PFSK-1 (cell line): Measurements from ENCODE around the gene MTF2.

Source experiments
- FOXP2 ChIP-seq: optimal IDR thresholded peaks from 2 replicates; pipeline ENCODE3; 2011; ENCODE audit warnings: borderline replicate concordance, control low read depth, inconsistent platforms; ENCODE audit not compliant: insufficient read depth; ENCODE audit errors: extremely low read length, extremely low read depth
- POLR2AphosphoS5 ChIP-seq: IDR thresholded peaks from 2 replicates; pipeline ENCODE4 v1.6.1; 2012; ENCODE audit warnings: low read depth, mild to moderate bottlenecking, control low read depth, low read length, moderate library complexity
- REST ChIP-seq, 2 experiments: IDR thresholded peaks; 2 replicates each; pipeline versions ENCODE4 v1.6.1 to v1.8.0; 2011 to 2012; ENCODE audit warnings: low read depth in 2 of 2, low read length in 2 of 2, control low read depth in 1 of 2, inconsistent platforms in 1 of 2, mild to moderate bottlenecking in 1 of 2, moderate library complexity in 1 of 2; ENCODE audit not compliant: insufficient read depth in 1 of 2
- SIN3A ChIP-seq: IDR thresholded peaks from 2 replicates; pipeline ENCODE4 v1.6.1; 2012; ENCODE audit warnings: mild to moderate bottlenecking, low read length, moderate library complexity, borderline replicate concordance; ENCODE audit not compliant: insufficient read depth
- TAF1 ChIP-seq: IDR thresholded peaks from 2 replicates; pipeline ENCODE4 v1.6.1; 2012; ENCODE audit warnings: low read length, control low read depth, borderline replicate concordance; ENCODE audit not compliant: insufficient read depth

The MTF2 gene

DNA sequence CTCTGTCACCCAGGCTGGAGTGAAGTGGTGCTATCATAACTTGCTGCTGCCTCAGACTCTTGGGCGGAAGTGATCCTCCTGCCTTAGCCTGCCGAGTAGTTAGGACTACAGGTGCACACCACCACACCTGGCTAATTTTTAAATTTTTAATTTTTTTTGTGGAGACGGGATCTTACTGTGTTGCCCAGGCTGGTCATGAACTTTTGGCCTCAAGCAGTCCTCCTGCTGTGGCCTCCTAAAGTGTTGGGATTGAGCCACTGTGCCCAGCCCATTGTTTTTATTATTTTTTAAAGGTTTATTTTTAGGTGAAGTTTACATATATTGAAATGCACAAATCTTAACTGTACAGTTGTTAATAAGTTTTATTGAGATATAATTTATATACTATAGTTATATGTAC is 3.2 kb downstream of the MTF2 start:
- TF ChIP-seq REST (IDR thresholded peaks at IDR 0.05; ENCODE audit: insufficient read depth in 1 of 2, low read depth in 2 of 2, low read length in 2 of 2) = no peak
- no peak for TF ChIP-seq SIN3A
- no peak for TF ChIP-seq TAF1
- TF ChIP-seq FOXP2 = no peak
- no peak for TF ChIP-seq POLR2AphosphoS5

DNA sequence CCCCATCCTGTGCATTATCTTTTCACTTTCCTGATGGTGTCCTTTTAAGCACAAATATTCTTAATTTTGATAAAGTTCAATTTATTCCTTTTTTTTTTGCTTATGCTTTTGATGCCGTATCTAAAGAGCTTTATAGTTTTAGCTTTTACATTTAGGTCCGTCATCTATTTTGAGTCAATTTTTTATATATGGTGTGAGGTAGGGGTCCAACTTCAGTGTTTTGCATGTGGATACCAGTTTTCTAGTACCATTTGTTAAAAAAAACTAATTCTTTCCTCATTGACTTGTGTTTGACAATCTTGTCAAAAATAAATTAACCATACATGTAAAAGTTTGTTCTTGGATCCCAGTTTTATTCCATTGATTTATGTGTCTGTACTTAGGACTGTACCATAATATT is 4.9 kb downstream of the MTF2 start:
- TF ChIP-seq FOXP2 = no peak
- no peak for TF ChIP-seq POLR2AphosphoS5
- TF ChIP-seq REST (IDR thresholded peaks at IDR 0.05; ENCODE audit: insufficient read depth in 1 of 2, low read depth in 2 of 2, low read length in 2 of 2) = no peak
- no peak for TF ChIP-seq SIN3A
- TF ChIP-seq TAF1 = no peak

GRCh38 chr1:93087532-93087931 is 8.4 kb downstream of the MTF2 start:
- TF ChIP-seq POLR2AphosphoS5 (no peak), FOXP2 (no peak), SIN3A (no peak), TAF1 (no peak), REST (IDR thresholded peaks at IDR 0.05; ENCODE audit: insufficient read depth in 1 of 2, low read depth in 2 of 2, low read length in 2 of 2) (no peak)

DNA sequence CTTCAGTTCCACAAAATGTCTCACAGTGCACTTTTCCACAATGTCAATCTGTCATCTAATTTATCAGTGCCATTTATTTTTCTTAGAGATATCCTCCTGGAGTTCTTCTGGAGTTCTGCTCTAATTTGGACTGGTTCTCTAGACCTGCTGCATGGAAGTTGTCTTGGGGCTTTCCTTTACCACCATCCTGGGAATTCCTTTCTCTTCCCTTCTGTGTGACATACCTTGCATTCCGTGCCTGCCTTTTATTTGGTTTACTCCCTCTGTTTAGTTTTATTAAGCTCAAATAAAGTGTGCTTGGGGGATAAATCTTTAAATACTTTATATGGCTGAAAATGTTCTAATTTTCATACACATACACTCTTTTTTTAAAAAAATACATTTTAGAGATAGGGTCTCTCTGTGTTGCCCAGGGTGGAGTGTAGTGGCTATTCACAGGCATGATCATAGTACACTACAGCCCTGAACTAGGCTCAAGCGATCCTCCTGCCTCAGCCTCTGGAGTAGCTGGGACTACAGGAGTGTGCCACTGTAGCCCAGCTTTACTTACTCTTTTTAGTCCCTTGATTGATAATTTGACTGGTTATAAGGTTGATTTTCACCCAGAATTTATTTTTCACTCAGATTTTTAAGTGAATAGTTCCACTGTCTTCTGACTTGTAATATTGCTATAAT is 14.4 kb downstream of the MTF2 start:
- TF ChIP-seq REST (IDR thresholded peaks at IDR 0.05; ENCODE audit: insufficient read depth in 1 of 2, low read depth in 2 of 2, low read length in 2 of 2) = no peak
- TF ChIP-seq TAF1 = no peak
- TF ChIP-seq POLR2AphosphoS5 = no peak
- TF ChIP-seq SIN3A = no peak
- no peak for TF ChIP-seq FOXP2
